ENCODE data around the gene TRPM6.

The TRPM6 gene

GRCh38 chr9:74817281-74817810, 70.4 kb downstream of the TRPM6 start:
- H3K27ac ChIP-seq (ENCODE audit: low read length), result no peak overlapping the region

GRCh38 chr9:74810200-74810599, 77.5 kb downstream of the TRPM6 start:
- no peak overlapping the region for H3K9ac ChIP-seq (ENCODE audit: low read length in 2 of 2)
- H3K27ac ChIP-seq (ENCODE audit: low read length), result no peak overlapping the region
- H3K27me3 ChIP-seq (ENCODE audit: control insufficient read depth in 1 of 2, insufficient read depth in 2 of 2, low read length in 2 of 2), result no peaks in the 10 kb centered on the region
- H3K4me3 ChIP-seq (ENCODE audit: low read length in 2 of 2), result no peak overlapping the region
- H3K9me3 ChIP-seq (ENCODE audit: control insufficient read depth in 2 of 2, low read length in 2 of 2), result no peaks in the 10 kb centered on the region
- H3K4me1 ChIP-seq (ENCODE audit: control insufficient read depth, insufficient read depth, low read length), result no peaks in the 10 kb centered on the region
- H3K36me3 ChIP-seq (ENCODE audit: control insufficient read depth in 2 of 2, insufficient read depth in 2 of 2, low read length in 2 of 2), result no peaks in the 10 kb centered on the region

More at GRCh38 chr9:74817281-74817810, 70.4 kb downstream of the TRPM6 start:
- no peaks in the 10 kb centered on the region for H3K27me3 ChIP-seq (ENCODE audit: control insufficient read depth in 1 of 2, insufficient read depth in 2 of 2, low read length in 2 of 2)
- H3K4me3 ChIP-seq (ENCODE audit: low read length in 2 of 2), result no peak overlapping the region
- no peaks in the 10 kb centered on the region for H3K36me3 ChIP-seq (ENCODE audit: control insufficient read depth in 2 of 2, insufficient read depth in 2 of 2, low read length in 2 of 2)
- no peak overlapping the region for H3K9ac ChIP-seq (ENCODE audit: low read length in 2 of 2)
- H3K4me1 ChIP-seq (ENCODE audit: control insufficient read depth, insufficient read depth, low read length), result no peaks in the 10 kb centered on the region
- no peaks in the 10 kb centered on the region for H3K9me3 ChIP-seq (ENCODE audit: control insufficient read depth in 2 of 2, low read length in 2 of 2)

GRCh38 chr9:74804018-74804385, 83.7 kb downstream of the TRPM6 start:
- no peaks in the 10 kb centered on the region for H3K27me3 ChIP-seq (ENCODE audit: control insufficient read depth in 1 of 2, insufficient read depth in 2 of 2, low read length in 2 of 2)
- H3K27ac ChIP-seq (ENCODE audit: low read length), result no peak overlapping the region
- H3K9me3 ChIP-seq (ENCODE audit: control insufficient read depth in 2 of 2, low read length in 2 of 2), result no peaks in the 10 kb centered on the region
- no peak overlapping the region for H3K9ac ChIP-seq (ENCODE audit: low read length in 2 of 2)
- H3K4me1 ChIP-seq (ENCODE audit: control insufficient read depth, insufficient read depth, low read length), result no peaks in the 10 kb centered on the region
- no peaks in the 10 kb centered on the region for H3K36me3 ChIP-seq (ENCODE audit: control insufficient read depth in 2 of 2, insufficient read depth in 2 of 2, low read length in 2 of 2)
- H3K4me3 ChIP-seq (ENCODE audit: low read length in 2 of 2), result no peak overlapping the region

DNA sequence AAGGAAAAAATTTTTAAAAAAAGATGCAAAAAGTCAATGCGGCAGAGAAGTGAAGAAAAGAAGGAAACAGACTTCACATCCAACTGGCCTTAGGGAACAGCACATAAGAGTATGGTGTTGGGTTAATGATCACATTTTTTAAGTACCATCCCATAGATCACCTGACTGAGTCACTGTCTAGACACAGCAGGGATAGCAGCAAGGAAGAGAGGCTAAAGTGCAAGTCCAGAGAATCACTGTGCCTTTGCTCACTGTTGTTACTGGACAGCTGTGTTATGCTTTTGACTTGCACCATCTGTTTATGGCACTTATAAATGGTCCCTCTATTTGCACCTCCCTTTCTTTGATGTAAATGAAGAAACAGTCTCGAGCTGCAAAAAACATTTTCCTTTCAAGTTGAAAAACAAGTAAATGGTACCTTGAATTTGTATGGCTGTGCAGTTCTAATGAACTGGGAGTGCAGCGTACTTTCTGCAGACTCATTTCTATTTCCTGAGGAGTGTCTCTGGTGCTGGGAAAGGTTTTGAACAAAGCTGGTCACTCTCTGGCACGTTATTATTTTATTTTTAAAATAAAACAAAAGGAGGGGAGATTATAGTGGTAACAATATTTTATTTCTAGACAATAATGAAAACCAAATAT, 84.2 kb downstream of the TRPM6 start:
- H3K27me3 ChIP-seq (ENCODE audit: control insufficient read depth in 1 of 2, insufficient read depth in 2 of 2, low read length in 2 of 2), result no peaks in the 10 kb centered on the region
- H3K4me3 ChIP-seq (ENCODE audit: low read length in 2 of 2), result no peak overlapping the region
- H3K27ac ChIP-seq (ENCODE audit: low read length), result no peak overlapping the region
- no peaks in the 10 kb centered on the region for H3K4me1 ChIP-seq (ENCODE audit: control insufficient read depth, insufficient read depth, low read length)
- H3K9ac ChIP-seq (ENCODE audit: low read length in 2 of 2), result no peak overlapping the region
- H3K36me3 ChIP-seq (ENCODE audit: control insufficient read depth in 2 of 2, insufficient read depth in 2 of 2, low read length in 2 of 2), result no peaks in the 10 kb centered on the region
- H3K9me3 ChIP-seq (ENCODE audit: control insufficient read depth in 2 of 2, low read length in 2 of 2), result no peaks in the 10 kb centered on the region

DNA sequence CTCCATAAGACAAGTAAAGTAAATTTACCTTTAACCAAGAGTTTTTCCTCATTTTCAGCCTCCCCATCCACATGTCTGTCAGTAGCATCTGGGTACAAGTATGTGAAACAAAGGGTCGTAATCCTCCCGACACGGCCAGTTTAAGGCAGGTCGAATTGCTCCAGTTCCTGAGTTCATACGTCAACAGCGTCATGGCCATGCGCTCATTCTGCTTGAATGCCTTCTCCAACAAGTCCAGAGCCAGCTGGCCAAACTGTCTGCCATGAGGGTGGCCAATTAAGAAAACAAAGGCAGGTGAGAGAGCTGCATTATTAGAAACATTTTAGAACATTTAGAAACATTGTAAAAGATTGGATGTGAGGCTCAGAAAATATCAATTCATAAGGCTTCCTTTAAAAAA, 87.5 kb downstream of the TRPM6 start:
- no peaks in the 10 kb centered on the region for H3K27me3 ChIP-seq (ENCODE audit: control insufficient read depth in 1 of 2, insufficient read depth in 2 of 2, low read length in 2 of 2)
- no peak overlapping the region for H3K4me3 ChIP-seq (ENCODE audit: low read length in 2 of 2)
- no peaks in the 10 kb centered on the region for H3K4me1 ChIP-seq (ENCODE audit: control insufficient read depth, insufficient read depth, low read length)
- no peaks in the 10 kb centered on the region for H3K36me3 ChIP-seq (ENCODE audit: control insufficient read depth in 2 of 2, insufficient read depth in 2 of 2, low read length in 2 of 2)
- H3K9ac ChIP-seq (ENCODE audit: low read length in 2 of 2), result no peak overlapping the region
- no peaks in the 10 kb centered on the region for H3K9me3 ChIP-seq (ENCODE audit: control insufficient read depth in 2 of 2, low read length in 2 of 2)
- H3K27ac ChIP-seq (ENCODE audit: low read length), result no peak overlapping the region

DNA sequence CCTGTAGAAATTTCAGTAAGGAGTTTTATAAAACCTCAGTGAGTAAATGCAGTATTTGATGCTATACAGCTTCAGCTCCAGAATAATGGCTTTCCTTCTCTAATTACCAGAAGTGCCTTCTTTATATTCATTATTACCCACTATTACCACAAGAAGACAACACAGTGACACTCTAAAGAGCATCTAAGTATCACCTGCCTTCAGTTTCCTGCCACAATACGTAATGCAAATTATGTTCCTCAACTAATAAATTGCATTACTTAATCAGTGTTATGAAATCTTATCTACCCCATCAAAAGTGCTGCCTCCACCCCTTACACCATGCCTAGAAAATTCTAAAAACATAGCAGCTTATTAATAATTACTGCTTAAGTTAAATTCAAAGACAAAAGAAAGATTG, 91.9 kb downstream of the TRPM6 start:
- Histone ChIP-seq H3K27ac (ENCODE audit: low read length) (no peak overlapping the region), H3K36me3 (ENCODE audit: control insufficient read depth in 2 of 2, insufficient read depth in 2 of 2, low read length in 2 of 2) (no peaks in the 10 kb centered on the region), H3K4me3 (ENCODE audit: low read length in 2 of 2) (no peak overlapping the region), H3K9me3 (ENCODE audit: control insufficient read depth in 2 of 2, low read length in 2 of 2) (no peaks in the 10 kb centered on the region), H3K27me3 (ENCODE audit: control insufficient read depth in 1 of 2, insufficient read depth in 2 of 2, low read length in 2 of 2) (no peaks in the 10 kb centered on the region), H3K9ac (ENCODE audit: low read length in 2 of 2) (no peak overlapping the region), H3K4me1 (ENCODE audit: control insufficient read depth, insufficient read depth, low read length) (no peaks in the 10 kb centered on the region)

- H3K36me3 ChIP-seq (ENCODE audit: control insufficient read depth in 2 of 2, insufficient read depth in 2 of 2, low read length in 2 of 2), result no peaks in the 10 kb centered on the region
- H3K9ac ChIP-seq (ENCODE audit: low read length in 2 of 2), result no peak overlapping the region
- no peaks in the 10 kb centered on the region for H3K4me1 ChIP-seq (ENCODE audit: control insufficient read depth, insufficient read depth, low read length)
- H3K4me3 ChIP-seq (ENCODE audit: low read length in 2 of 2), result no peak overlapping the region
- H3K9me3 ChIP-seq (ENCODE audit: control insufficient read depth in 2 of 2, low read length in 2 of 2), result no peaks in the 10 kb centered on the region
- H3K27me3 ChIP-seq (ENCODE audit: control insufficient read depth in 1 of 2, insufficient read depth in 2 of 2, low read length in 2 of 2), result no peaks in the 10 kb centered on the region
- no peak overlapping the region for H3K27ac ChIP-seq (ENCODE audit: low read length)
These were observed 92.6 kb downstream of the TRPM6 start for GRCh38 chr9:74795081-74795480.

GRCh38 chr9:74784506-74784905, 103.2 kb downstream of the TRPM6 start:
- Histone ChIP-seq H3K4me3 (ENCODE audit: low read length in 2 of 2) (no peak overlapping the region), H3K4me1 (ENCODE audit: control insufficient read depth, insufficient read depth, low read length) (no peaks in the 10 kb centered on the region), H3K9me3 (ENCODE audit: control insufficient read depth in 2 of 2, low read length in 2 of 2) (no peaks in the 10 kb centered on the region), H3K36me3 (ENCODE audit: control insufficient read depth in 2 of 2, insufficient read depth in 2 of 2, low read length in 2 of 2) (no peaks in the 10 kb centered on the region), H3K9ac (ENCODE audit: low read length in 2 of 2) (no peak overlapping the region), H3K27me3 (ENCODE audit: control insufficient read depth in 1 of 2, insufficient read depth in 2 of 2, low read length in 2 of 2) (no peaks in the 10 kb centered on the region), H3K27ac (ENCODE audit: low read length) (no peak overlapping the region)

DNA sequence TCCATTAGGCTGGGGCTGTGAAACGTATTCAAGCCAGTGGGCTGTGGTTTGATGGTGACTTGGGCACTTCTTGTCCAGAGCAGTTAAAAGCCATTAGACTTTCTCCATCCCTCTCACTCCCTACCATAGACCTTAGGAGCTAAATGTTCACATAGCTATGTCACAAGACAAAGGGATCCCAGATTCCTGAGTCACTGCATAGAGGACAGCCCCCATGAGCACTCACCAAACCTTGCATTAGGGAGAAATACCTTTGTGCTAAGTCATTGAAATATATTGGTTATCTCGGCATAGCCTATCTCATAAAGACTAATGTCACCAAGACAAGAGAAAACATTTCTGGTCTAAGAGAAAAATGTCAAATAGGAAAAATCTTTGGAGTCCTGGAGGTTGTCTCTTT, 104.3 kb downstream of the TRPM6 start:
- no peaks in the 10 kb centered on the region for H3K9me3 ChIP-seq (ENCODE audit: control insufficient read depth in 2 of 2, low read length in 2 of 2)
- no peaks in the 10 kb centered on the region for H3K4me1 ChIP-seq (ENCODE audit: control insufficient read depth, insufficient read depth, low read length)
- H3K27ac ChIP-seq (ENCODE audit: low read length), result no peak overlapping the region
- no peak overlapping the region for H3K4me3 ChIP-seq (ENCODE audit: low read length in 2 of 2)
- H3K36me3 ChIP-seq (ENCODE audit: control insufficient read depth in 2 of 2, insufficient read depth in 2 of 2, low read length in 2 of 2), result no peaks in the 10 kb centered on the region
- H3K27me3 ChIP-seq (ENCODE audit: control insufficient read depth in 1 of 2, insufficient read depth in 2 of 2, low read length in 2 of 2), result peaks cover 0 to 2% of the 10 kb centered on the region in 2 donors
- H3K9ac ChIP-seq (ENCODE audit: low read length in 2 of 2), result no peak overlapping the region

GRCh38 chr9:74777136-74777879, 110.4 kb downstream of the TRPM6 start:
- no peak overlapping the region for H3K4me3 ChIP-seq (ENCODE audit: low read length in 2 of 2)
- no peaks in the 10 kb centered on the region for H3K4me1 ChIP-seq (ENCODE audit: control insufficient read depth, insufficient read depth, low read length)
- H3K27ac ChIP-seq (ENCODE audit: low read length), result no peak overlapping the region
- H3K9me3 ChIP-seq (ENCODE audit: control insufficient read depth in 2 of 2, low read length in 2 of 2), result no peaks in the 10 kb centered on the region
- peaks cover 0 to 2% of the 10 kb centered on the region in 2 donors for H3K27me3 ChIP-seq (ENCODE audit: control insufficient read depth in 1 of 2, insufficient read depth in 2 of 2, low read length in 2 of 2)
- no peak overlapping the region for H3K9ac ChIP-seq (ENCODE audit: low read length in 2 of 2)
- no peaks in the 10 kb centered on the region for H3K36me3 ChIP-seq (ENCODE audit: control insufficient read depth in 2 of 2, insufficient read depth in 2 of 2, low read length in 2 of 2)

DNA sequence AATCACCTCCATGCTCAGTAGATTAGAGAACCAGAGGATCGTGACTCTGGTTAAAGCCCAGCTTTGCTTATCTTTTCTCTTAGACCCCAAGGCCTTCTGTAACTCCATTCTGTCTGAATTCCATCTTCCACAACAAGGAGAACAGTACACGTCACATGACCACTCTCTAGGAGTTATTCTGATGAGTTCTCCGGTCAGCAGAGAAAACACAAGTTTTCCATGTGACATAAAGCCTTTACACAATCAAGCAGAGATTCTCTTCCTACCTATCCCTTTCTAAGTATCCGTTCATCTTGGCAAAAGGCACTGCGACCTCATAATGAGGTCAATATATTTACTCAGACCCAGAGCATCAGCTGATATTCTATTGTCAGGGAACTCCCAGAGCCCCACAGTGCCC, 112.3 kb downstream of the TRPM6 start:
- H3K27ac ChIP-seq (ENCODE audit: low read length), result no peak overlapping the region
- no peaks in the 10 kb centered on the region for H3K9me3 ChIP-seq (ENCODE audit: control insufficient read depth in 2 of 2, low read length in 2 of 2)
- no peak overlapping the region for H3K9ac ChIP-seq (ENCODE audit: low read length in 2 of 2)
- no peaks in the 10 kb centered on the region for H3K4me1 ChIP-seq (ENCODE audit: control insufficient read depth, insufficient read depth, low read length)
- H3K4me3 ChIP-seq (ENCODE audit: low read length in 2 of 2), result no peak overlapping the region
- H3K27me3 ChIP-seq (ENCODE audit: control insufficient read depth in 1 of 2, insufficient read depth in 2 of 2, low read length in 2 of 2), result peaks cover 0 to 2% of the 10 kb centered on the region in 2 donors
- no peaks in the 10 kb centered on the region for H3K36me3 ChIP-seq (ENCODE audit: control insufficient read depth in 2 of 2, insufficient read depth in 2 of 2, low read length in 2 of 2)
